NCI-H345 treated with DMSO at 0.1 percent for 48 hours (cell line): ENCODE data around the gene ANKRD40.

Source experiments
- DNase-seq: peaks from one replicate; lab custom pipeline; 2025; ENCODE audit not compliant: unreplicated experiment; lab: John Stamatoyannopoulos, UW

ANKRD40 gene

DNA sequence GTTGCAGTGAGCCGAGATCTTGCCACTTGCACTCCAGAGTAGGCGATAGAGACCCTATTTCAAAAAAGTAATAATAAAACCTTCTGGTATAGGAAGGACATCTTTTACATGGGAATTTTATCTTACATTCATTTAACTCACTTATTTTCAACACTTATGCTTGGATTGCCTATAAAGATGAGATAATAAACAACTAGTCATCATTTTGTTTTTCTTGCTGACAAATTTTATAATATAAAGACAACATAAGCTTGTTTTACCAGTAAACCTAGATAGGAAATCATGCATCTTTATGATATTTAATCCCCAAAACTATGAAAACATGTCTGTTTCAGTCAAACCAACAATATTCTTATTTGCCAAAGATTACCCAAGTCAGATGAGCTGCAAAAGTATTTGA lies 56.1 kb downstream of the ANKRD40 start:
- DNase-seq: no peak

DNA sequence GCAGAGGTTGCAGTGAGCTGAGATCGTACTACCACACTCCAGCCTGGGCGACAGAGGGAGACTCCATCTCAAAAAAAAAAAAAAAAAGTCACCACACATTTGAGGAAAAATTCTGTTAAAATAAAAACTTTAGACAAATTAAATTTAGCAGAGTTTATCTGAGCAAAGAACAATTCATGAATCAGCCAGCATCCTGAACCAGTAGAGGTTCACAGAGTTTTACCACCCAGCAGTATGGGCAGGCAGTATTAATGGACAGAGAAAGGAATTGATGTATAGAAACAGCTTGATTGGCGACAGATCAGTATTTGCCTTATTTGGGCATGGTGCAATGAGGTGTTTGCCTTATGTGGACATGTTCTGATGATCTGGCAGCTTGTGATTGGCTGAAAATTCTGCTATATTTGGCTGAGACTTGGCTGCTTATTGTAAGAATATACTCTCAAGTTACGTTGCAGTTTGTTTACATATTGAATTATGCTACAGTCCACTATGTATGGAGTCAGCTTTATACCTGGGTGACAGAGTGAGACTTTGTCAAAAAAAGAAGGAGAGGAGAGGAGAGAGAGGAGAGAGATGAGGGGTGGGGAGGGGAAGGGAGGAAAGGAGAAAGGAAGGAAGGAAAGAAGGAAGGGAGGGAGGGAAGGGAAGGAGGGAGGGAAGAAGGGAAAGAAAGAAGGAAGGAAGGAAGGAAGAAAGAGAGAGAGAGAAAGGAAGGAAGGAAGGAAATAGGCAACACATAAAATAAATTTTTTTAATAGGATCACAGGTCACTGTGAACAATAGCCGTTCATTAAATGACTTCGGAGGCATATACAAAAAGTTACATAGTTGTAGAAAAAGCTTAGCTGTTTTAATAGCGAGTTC lies 58.4 kb downstream of the ANKRD40 start:
- DNase-seq: no peak

DNA sequence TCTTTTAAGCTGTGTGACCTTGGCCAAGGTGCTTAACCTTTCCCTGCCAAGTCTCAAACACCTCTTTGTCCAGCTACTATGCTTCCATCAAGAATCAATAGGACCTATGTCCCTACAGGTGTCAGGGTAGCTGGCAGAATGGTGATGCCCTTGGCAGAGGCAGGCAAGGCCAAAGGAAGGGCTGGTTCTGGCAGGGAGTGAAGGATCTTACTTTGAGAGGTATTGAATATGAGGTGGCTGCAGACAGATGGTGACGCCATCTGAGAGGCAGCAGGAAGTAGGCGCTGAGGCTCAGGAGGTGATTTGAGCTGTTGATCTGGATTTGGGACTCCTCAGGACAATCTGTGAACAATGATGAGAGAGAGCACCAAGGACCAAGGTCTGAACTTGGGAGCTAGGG lies 60.5 kb downstream of the ANKRD40 start:
- no peak for DNase-seq

DNA sequence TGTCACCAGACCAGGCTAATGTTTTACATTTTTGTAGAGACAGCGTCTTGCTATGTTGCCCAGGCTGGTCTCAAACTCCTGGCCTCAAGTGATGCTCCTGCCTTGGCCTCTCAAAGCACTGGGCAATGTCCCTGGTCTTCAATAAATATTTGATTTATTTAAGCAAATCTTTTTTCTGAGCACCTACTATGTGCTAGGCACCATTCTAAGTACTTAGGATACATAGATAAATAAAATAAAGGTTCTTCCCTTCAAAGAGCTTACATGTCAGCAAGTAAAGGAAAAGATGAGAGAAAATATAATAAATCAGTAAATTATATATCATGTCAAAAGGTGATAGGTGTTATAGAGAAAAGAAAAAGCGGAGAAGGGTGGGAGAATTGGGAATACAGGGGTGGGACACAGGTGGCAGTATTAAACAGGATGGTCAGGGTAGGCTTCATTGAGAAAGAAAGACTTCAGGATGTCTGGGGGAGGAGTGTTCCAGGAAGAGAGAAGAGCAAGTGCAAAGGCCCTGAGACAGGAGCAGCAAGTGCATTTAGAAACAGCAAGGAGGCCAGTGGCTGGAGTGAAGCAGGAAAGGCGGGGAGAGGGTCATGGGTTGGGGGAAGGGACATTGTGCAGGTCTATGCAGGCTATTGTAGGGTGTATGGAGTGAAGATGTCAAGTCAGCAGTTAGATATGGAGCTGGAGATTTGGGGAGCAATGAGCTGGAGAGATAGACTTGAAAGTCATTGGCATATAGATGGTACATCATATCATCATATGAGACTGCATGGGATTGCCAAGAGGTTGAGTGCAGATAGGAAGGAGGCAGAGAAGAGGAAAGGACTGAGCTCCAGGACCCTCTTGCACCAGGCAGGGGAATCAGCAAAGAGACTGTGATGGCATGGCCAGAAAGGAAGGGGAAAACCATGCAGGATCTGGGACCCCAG lies 61.7 kb downstream of the ANKRD40 start:
- no peak for DNase-seq
